Body of pancreas (tissue), 4 donors: ENCODE results near the gene AFF2.

Experiments
- POLR2A ChIP-seq, 3 donors: fragments of 450-650 bp; IDR thresholded peaks; one replicate each; pipeline ENCODE4 v1.6.1; 2016; ENCODE audit warnings: antibody characterized with exemption in 3 of 3, mild to moderate bottlenecking in 2 of 3
- TF ChIP-seq, protein P1 (sequence below), 7 experiments: fragments of 450-650 bp in 4 of 7; fragments of 200-600 bp in 3 of 7; sonication (generic) in 3 of 7; IDR thresholded peaks; one replicate each; pipeline ENCODE4 v1.5.1; 2016 to 2019; ENCODE audit warnings: antibody characterized with exemption in 7 of 7

DNA sequence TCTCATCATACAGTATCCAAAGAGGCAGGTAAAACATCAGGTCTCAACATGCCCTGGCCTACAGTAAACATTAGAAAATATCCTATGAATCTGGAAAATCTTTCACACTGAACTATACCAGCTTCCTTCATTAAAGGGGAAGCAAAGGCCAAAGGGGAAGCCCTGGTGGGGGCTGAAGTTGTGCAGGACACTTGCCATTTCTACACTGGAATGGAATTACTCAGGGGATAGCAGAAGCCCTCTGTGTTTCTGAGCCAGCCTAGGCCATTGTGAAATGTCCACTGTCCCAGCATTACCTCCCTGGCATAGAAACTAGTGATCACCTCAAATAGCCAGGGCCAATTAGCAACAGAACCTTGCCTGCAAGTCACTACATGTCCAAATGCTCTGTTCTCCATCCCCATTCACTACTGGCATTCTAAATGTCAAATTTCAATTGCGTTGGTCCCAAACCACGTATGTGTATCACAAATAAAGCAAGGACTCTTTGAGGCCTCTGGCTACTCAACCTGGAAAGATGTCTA, 429.9 kb downstream of the AFF2 start:
- TF ChIP-seq, protein P1, sequence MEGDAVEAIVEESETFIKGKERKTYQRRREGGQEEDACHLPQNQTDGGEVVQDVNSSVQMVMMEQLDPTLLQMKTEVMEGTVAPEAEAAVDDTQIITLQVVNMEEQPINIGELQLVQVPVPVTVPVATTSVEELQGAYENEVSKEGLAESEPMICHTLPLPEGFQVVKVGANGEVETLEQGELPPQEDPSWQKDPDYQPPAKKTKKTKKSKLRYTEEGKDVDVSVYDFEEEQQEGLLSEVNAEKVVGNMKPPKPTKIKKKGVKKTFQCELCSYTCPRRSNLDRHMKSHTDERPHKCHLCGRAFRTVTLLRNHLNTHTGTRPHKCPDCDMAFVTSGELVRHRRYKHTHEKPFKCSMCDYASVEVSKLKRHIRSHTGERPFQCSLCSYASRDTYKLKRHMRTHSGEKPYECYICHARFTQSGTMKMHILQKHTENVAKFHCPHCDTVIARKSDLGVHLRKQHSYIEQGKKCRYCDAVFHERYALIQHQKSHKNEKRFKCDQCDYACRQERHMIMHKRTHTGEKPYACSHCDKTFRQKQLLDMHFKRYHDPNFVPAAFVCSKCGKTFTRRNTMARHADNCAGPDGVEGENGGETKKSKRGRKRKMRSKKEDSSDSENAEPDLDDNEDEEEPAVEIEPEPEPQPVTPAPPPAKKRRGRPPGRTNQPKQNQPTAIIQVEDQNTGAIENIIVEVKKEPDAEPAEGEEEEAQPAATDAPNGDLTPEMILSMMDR (IDR thresholded peaks at IDR 0.05), result no peak
- TF ChIP-seq POLR2A (IDR thresholded peaks at IDR 0.05), result no peak
